Skeletal muscle tissue (tissue), 4 donors: ENCODE measurements around the gene CLDN2. TPM values are rescaled to one million over a fixed set of nuclear protein-coding genes. Genes with fewer than 3 reads are reported as not detected.

Experiments
- H3K27ac ChIP-seq: one replicate; pipeline ENCODE4 v1.7.0; 2013; ENCODE audit warnings: mild to moderate bottlenecking, low read depth, low read length, inconsistent platforms
- H3K27me3 ChIP-seq, 3 donors: one replicate each; pipeline ENCODE4 v1.7.0; 2013; ENCODE audit warnings: low read length in 3 of 3; ENCODE audit not compliant: control insufficient read depth in 3 of 3, insufficient read depth in 3 of 3
- H3K36me3 ChIP-seq, 3 donors: one replicate each; pipeline ENCODE4 v1.7.0; 2013; ENCODE audit warnings: low read length in 3 of 3; ENCODE audit not compliant: control insufficient read depth in 3 of 3, insufficient read depth in 3 of 3
- H3K4me1 ChIP-seq, 3 donors: one replicate each; pipeline ENCODE4 v1.7.0; 2013; ENCODE audit warnings: low read length in 3 of 3, mild to moderate bottlenecking in 3 of 3; ENCODE audit not compliant: control insufficient read depth in 3 of 3, insufficient read depth in 3 of 3
- H3K4me3 ChIP-seq, 3 donors: one replicate each; pipeline ENCODE4 v1.7.0; 2013; ENCODE audit warnings: low read length in 3 of 3
- H3K9ac ChIP-seq, 3 donors: one replicate each; pipeline ENCODE4 v1.7.0; 2013; ENCODE audit warnings: low read length in 3 of 3, mild to moderate bottlenecking in 3 of 3, moderate library complexity in 2 of 3, low read depth in 1 of 3
- H3K9me3 ChIP-seq, 3 donors: one replicate each; pipeline ENCODE4 v1.7.0; 2013; ENCODE audit warnings: low read length in 3 of 3; ENCODE audit not compliant: control insufficient read depth in 3 of 3
- total RNA-seq: library from RNA; depleted of rRNA; stranded (reverse); fragments of >200 nt; gene quantifications from one replicate; pipeline ENCODE4 v1.2.3, GENCODE V29; 2014
- donor health status: Osteomylitis.

The CLDN2 gene
- total RNA-seq, 1 donor from 2014 or later, result under 0.01 TPM

DNA sequence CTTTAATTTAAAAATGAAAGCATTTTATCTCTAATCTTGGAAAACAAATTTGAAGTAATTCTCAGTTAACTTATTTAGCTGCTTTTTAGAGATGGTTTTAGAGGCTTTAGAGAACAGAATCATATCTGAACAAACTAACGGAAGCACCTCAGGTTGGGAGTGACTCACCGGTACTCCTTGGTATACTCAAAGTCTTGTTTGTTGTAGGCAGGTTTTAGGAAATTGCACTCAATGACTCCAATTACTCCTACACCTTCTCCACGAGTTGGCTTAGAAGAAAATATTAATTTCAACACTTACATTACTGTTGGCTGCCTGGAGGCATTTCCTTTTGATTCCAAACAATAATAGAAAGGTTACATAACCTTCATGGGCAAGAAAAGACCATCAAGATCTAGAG is 56.2 kb downstream of the CLDN2 start:
- H3K27ac ChIP-seq, result no peak overlapping the region
- no peaks in the 10 kb centered on the region for H3K9me3 ChIP-seq
- H3K4me3 ChIP-seq, result no peak overlapping the region
- H3K9ac ChIP-seq, result no peak overlapping the region
- no peaks in the 10 kb centered on the region for H3K27me3 ChIP-seq
- H3K36me3 ChIP-seq, result no peaks in the 10 kb centered on the region
- H3K4me1 ChIP-seq, result no peaks in the 10 kb centered on the region

Other genes starting within 250 kb of the CLDN2 start
- under 0.01 TPM for gene RNF128, start 193.7 kb upstream of the CLDN2 start, total RNA-seq
- 8.4 TPM for gene TBC1D8B, start 117.7 kb upstream of the CLDN2 start, total RNA-seq
- gene RIPPLY1, start 17.1 kb upstream of the CLDN2 start, total RNA-seq, result not detected
- 34.4 TPM for gene MORC4, start 79.8 kb downstream of the CLDN2 start, total RNA-seq
- gene RBM41, start 198.4 kb downstream of the CLDN2 start, total RNA-seq, result 8.9 TPM